IMR-90 (cell line): ENCODE data around the gene UBR1. TPM values are rescaled to one million over a fixed set of nuclear protein-coding genes. Genes with fewer than 3 reads are reported as not detected.

ENCODE experiments used
- ATAC-seq: fragments of 200-7000 bp; cut with Tn5 transposase; 2 replicates; pipeline ENCODE4 v1.9.1; 2020; ENCODE audit warnings: low read depth, mild to moderate bottlenecking, moderate library complexity
- BruUV-seq: library from RNA; stranded (reverse); fragments of 400-500 nt; replicated peaks from 2 replicates; lab custom pipeline; 2021; lab: Mats Ljungman, UMichigan
- CTCF ChIA-PET: fragments of 300-600 bp; formaldehyde crosslinking; extraction: SDS; loops from one replicate; lab custom pipeline; 2021; ENCODE audit warnings: antibody characterized with exemption; lab: Yijun Ruan, JAX
- POLR2A ChIA-PET: fragments of 300-600 bp; sonication (Branson Sonifier 250); formaldehyde crosslinking; loops from one replicate; lab custom pipeline; 2022; ENCODE audit warnings: antibody characterized with exemption; ENCODE audit not compliant: unreplicated experiment; lab: Charles Lee
- DNase-seq: peaks from one replicate; pipeline ENCODE4 v3.0.0; 2013
- H2AFZ ChIP-seq: replicated peaks from 2 replicates; pipeline ENCODE3; 2013; ENCODE audit warnings: low read length, mild to moderate bottlenecking; ENCODE audit not compliant: poor library complexity
- H2AK5ac ChIP-seq: 2 replicates; pipeline ENCODE4 v1.6.1; 2013; ENCODE audit warnings: low read depth, low read length, inconsistent platforms
- H2AK9ac ChIP-seq: replicated peaks from 2 replicates; pipeline ENCODE3; 2013; ENCODE audit warnings: mild to moderate bottlenecking, low read depth, low read length, moderate library complexity; ENCODE audit not compliant: poor library complexity
- H2BK120ac ChIP-seq: 2 replicates; pipeline ENCODE4 v1.6.1; 2013; ENCODE audit warnings: low read depth, low read length, inconsistent platforms
- H2BK15ac ChIP-seq: 3 replicates; pipeline ENCODE4 v1.6.1; 2013; ENCODE audit warnings: low read depth, low read length, inconsistent platforms
- H2BK20ac ChIP-seq: 2 replicates; pipeline ENCODE4 v1.6.1; 2013; ENCODE audit warnings: low read depth, mild to moderate bottlenecking, inconsistent platforms, low read length, moderate library complexity
- H2BK5ac ChIP-seq: 2 replicates; pipeline ENCODE4 v1.6.1; 2013; ENCODE audit warnings: mild to moderate bottlenecking, low read depth, low read length, inconsistent platforms; ENCODE audit not compliant: poor library complexity, severe bottlenecking
- H3K14ac ChIP-seq: replicated peaks from 2 replicates; pipeline ENCODE4 v1.6.1; 2013; ENCODE audit warnings: low read depth, low read length, inconsistent platforms
- H3K18ac ChIP-seq: 2 replicates; pipeline ENCODE4 v1.6.1; 2013; ENCODE audit warnings: low read depth, low read length, control low read depth
- H3K23ac ChIP-seq: 2 replicates; pipeline ENCODE4 v1.6.1; 2013; ENCODE audit warnings: low read depth, low read length, inconsistent platforms
- H3K27ac ChIP-seq: 2 replicates; pipeline ENCODE4 v1.5.1; 2013; ENCODE audit warnings: mild to moderate bottlenecking, control low read depth, low read length; ENCODE audit not compliant: insufficient read depth
- H3K27me3 ChIP-seq: 2 replicates; pipeline ENCODE4 v1.6.1; 2013; ENCODE audit warnings: low read length; ENCODE audit not compliant: control insufficient read depth, insufficient read depth
- H3K36me3 ChIP-seq: 2 replicates; pipeline ENCODE4 v1.6.1; 2013; ENCODE audit warnings: low read length, mixed read lengths; ENCODE audit not compliant: control insufficient read depth, insufficient read depth
- H3K4ac ChIP-seq: 2 replicates; pipeline ENCODE4 v1.6.1; 2013; ENCODE audit warnings: low read depth, low read length, inconsistent platforms
- H3K4me1 ChIP-seq: 2 replicates; pipeline ENCODE4 v1.6.1; 2013; ENCODE audit warnings: low read length, mixed read lengths; ENCODE audit not compliant: control insufficient read depth, insufficient read depth
- H3K4me2 ChIP-seq: 2 replicates; pipeline ENCODE4 v1.6.1; 2013; ENCODE audit warnings: low read depth, mild to moderate bottlenecking, control low read depth, low read length, moderate library complexity
- H3K4me3 ChIP-seq: 2 replicates; pipeline ENCODE4 v1.5.1; 2013; ENCODE audit warnings: low read depth, mild to moderate bottlenecking, control low read depth, low read length, moderate library complexity; ENCODE audit not compliant: insufficient read depth
- H3K56ac ChIP-seq: 2 replicates; pipeline ENCODE4 v1.6.1; 2013; ENCODE audit warnings: low read length, inconsistent platforms; ENCODE audit not compliant: insufficient read depth; ENCODE audit errors: extremely low read depth
- H3K79me1 ChIP-seq, 2 experiments: 2 replicates each; pipeline ENCODE4 v1.6.1; 2013; ENCODE audit warnings: low read length in 2 of 2, inconsistent platforms in 1 of 2, low read depth in 1 of 2
- H3K9ac ChIP-seq: 2 replicates; pipeline ENCODE4 v1.6.1; 2013; ENCODE audit warnings: low read depth, low read length, control low read depth
- H3K9me1 ChIP-seq: 2 replicates; pipeline ENCODE4 v1.6.1; 2013; ENCODE audit warnings: low read length, inconsistent platforms; ENCODE audit not compliant: insufficient read depth
- H3K9me3 ChIP-seq: 2 replicates; pipeline ENCODE4 v1.6.1; 2013; ENCODE audit warnings: low read length; ENCODE audit not compliant: control insufficient read depth, insufficient read depth
- H4K20me1 ChIP-seq: 2 replicates; pipeline ENCODE4 v1.6.1; 2013; ENCODE audit warnings: low read length, inconsistent platforms; ENCODE audit not compliant: insufficient read depth
- H4K5ac ChIP-seq: 2 replicates; pipeline ENCODE4 v1.6.1; 2013; ENCODE audit warnings: mild to moderate bottlenecking, low read depth, low read length, control low read depth
- H4K8ac ChIP-seq, 2 experiments: 2 replicates each; pipeline ENCODE4 v1.6.1; 2013; ENCODE audit warnings: low read depth in 2 of 2, low read length in 2 of 2, control low read depth in 1 of 2, inconsistent platforms in 1 of 2
- H4K91ac ChIP-seq: 2 replicates; pipeline ENCODE4 v1.6.1; 2013; ENCODE audit warnings: low read depth, low read length, inconsistent platforms; ENCODE audit not compliant: insufficient read depth
- MAFK ChIP-seq: IDR thresholded peaks from 2 replicates; pipeline ENCODE4 v1.6.1; 2012; ENCODE audit warnings: low read depth, low read length, improper control_type of control experiment
- dilution Hi-C: fragments of 300-500 bp; cut with HindIII; formaldehyde crosslinking; loops from one replicate; pipeline ENCODE4 v1.14.3; 2018; ENCODE audit warnings: low sequenced_read_pairs; ENCODE audit not compliant: unreplicated experiment
- in situ Hi-C: fragments of 300-500 bp; cut with MboI; formaldehyde crosslinking; loops from 3 replicates; pipeline ENCODE4 v1.14.3; 2019; ENCODE audit warnings: low sequenced_read_pairs, inconsistent platforms, mixed read lengths
- intact Hi-C: fragments of 100-400 bp; cut with micrococcal nuclease; formaldehyde crosslinking; loops from 2 replicates; pipeline ENCODE4 v1.10.0; 2022
- polyA plus RNA-seq, 3 experiments: library from polyadenylated mRNA; depleted of rRNA; stranded (reverse); fragments of >200 nt; gene quantifications; 2 replicates each; pipeline ENCODE4 v1.2.3, GENCODE V29; 2012; ENCODE audit warnings: low replicate concordance in 1 of 3
- total RNA-seq: library from RNA; depleted of rRNA; stranded (reverse); fragments of >200 nt; gene quantifications from 2 replicates; pipeline ENCODE4 v1.2.3, GENCODE V29; 2012

The UBR1 gene
- total and polyA plus RNA-seq, 2 of the 4 experiments (the other 2 are of a cell fraction), result 6.5 to 30.1 TPM

- no peak overlapping the region for H3K23ac ChIP-seq
- peak overlapping the region; percentile 14; the same call in 1 of the 2 replicates for H2BK20ac ChIP-seq
- no peaks in the 10 kb centered on the region for H3K27me3 ChIP-seq
- H3K9ac ChIP-seq, result 0 out of 2 replicates have a peak overlapping the region, but pooled peaks have one; percentile 50
- no peak overlapping the region for H2AFZ ChIP-seq
- peak overlapping the region; percentile 63; the same call in 1 of the 2 replicates for H2AK5ac ChIP-seq
- H4K5ac ChIP-seq, result peak overlapping the region; percentile 56; the same call in 1 of the 2 replicates
- no peaks in the 10 kb centered on the region for H3K9me3 ChIP-seq
- peak overlapping the region; percentile 35; the same call in 1 of the 2 replicates for H3K4me2 ChIP-seq
- ATAC-seq (no peak), DNase-seq (no peak)
- no TSS peak for BruUV-seq
- in situ Hi-C loops, result no loop called here
- dilution Hi-C loops, result no loop called here
- peak overlapping the region; percentile 51 for H2BK5ac ChIP-seq
- H3K18ac ChIP-seq, result peak overlapping the region; percentile 36; the same call in 1 of the 2 replicates
- no peak overlapping the region for H2AK9ac ChIP-seq
- POLR2A ChIA-PET, result interaction anchor here (0.6 kb wide), 1 partner anchor 12 kb away, joined by 3 read pairs; no protein-coding TSS in a partner anchor
- H3K4ac ChIP-seq, result 0 out of 2 replicates have a peak overlapping the region, but pooled peaks have one; percentile 24
- H3K36me3 ChIP-seq, result peaks cover 16% of the 10 kb centered on the region
- no peak overlapping the region for H2BK15ac ChIP-seq
- intact Hi-C loops, result no loop called here
- TF ChIP-seq MAFK, result no peak
- H3K4me1 ChIP-seq, result peaks cover 9% of the 10 kb centered on the region
- H4K20me1 ChIP-seq, result no peaks in the 10 kb centered on the region
- H3K56ac ChIP-seq, result no peak overlapping the region
- CTCF ChIA-PET, result no interaction called here
- H4K8ac ChIP-seq, result peak overlapping the region; percentile 29 to 36
- peak overlapping the region; percentile 33; the same call in 1 of the 2 replicates for H2BK120ac ChIP-seq
- peaks cover 2% of the 10 kb centered on the region; the same call in 1 of the 2 replicates for H3K9me1 ChIP-seq
- H4K91ac ChIP-seq, result no peak overlapping the region
- H3K14ac ChIP-seq, result 0 out of 2 replicates have a peak overlapping the region, but pooled peaks have one; percentile 23
- no peak overlapping the region for H3K4me3 ChIP-seq
- peak overlapping the region; percentile 73; the same call in 1 of the 2 replicates for H3K27ac ChIP-seq
- H3K79me1 ChIP-seq, result peaks cover 11 to 37% of the 10 kb centered on the region in 2 experiments
Measured at GRCh38 chr15:43085921-43086320, 19.9 kb downstream of the UBR1 start.
